Measurements from ENCODE around the gene UNC119B.
"Not testable (repeated sequence)": the region's sequence is repeated elsewhere in the genome, so short reads cannot be mapped to it uniquely, and the experiment has no call there.

The UNC119B gene

DNA sequence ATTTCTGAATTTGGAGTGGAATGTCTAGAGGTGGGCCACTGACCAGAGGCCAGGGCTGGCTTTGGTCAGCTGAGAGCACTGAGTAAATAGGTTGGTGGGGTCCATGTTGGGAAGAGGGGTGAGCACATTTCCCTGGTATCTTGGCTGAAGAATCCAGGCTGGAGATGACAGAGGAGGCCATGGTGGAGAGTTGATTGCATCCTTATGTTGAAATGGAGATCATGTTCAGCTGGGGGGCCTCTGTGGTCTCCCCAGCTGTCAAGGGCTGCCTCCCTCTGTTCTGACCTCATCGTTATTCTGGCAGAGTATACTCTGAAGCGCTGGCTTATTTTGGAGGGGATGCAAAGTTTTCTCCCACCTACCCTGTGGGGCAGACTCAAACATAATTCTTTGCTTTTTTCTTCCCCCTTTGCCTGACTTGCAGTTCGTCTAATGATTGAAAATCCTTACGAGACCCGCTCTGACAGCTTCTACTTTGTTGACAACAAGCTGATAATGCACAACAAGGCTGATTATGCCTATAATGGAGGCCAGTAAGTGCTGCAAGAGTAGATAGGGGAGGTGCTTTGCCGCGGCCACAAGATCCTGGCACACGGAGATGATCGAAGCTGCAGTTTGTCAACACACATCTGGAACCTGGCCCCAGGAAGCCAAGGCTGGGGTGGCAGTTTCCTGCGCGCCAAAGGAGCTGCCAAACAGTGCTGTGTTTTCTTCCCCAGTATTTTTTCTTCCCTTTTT lies 9.4 kb downstream of the UNC119B start:
- no peak for DNase-seq (ENCODE audit: low read depth)

DNA sequence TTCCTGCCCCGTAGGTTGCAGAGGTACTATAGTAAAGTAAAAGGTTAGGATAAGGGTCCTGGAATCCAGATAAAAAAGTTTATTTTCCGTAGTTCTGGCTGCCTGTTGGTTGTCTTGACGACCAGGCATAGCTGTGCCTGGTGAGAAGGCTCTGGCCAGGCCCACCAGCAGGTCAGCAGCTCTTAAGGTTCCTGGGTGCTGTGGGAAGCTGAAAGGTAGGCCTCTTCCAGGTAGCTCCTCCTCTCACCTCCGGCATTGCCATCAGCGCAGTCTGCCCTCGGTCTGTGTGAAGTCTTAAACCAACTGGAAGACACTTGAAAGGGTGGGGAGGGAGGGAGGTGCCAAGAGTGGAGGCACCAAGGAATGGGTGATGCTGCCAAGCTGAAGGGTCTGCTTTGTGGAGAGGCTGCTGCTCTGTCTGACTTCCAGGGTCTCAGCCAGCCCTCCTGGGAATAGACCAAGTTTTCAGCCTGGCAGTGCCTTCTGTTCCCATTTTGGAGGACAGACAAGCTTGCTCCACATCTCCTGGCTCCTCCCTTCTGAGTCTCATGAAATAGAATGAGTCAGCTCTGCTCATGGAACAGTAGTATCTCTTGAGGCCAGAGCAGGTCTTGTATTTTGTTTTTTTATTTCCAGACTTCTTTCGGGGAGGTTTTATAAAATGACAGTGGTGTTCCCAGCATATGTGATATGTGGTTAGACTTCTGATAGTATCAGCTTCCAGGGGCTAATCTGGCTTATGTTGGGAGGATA lies 10.2 kb downstream of the UNC119B start:
- peak; percentile 86 for DNase-seq (ENCODE audit: low read depth)

GRCh38 chr12:120720987-120721801 lies 10.9 kb downstream of the UNC119B start:
- DNase-seq (ENCODE audit: low read depth) = no peak

- DNase-seq (ENCODE audit: low read depth) = no peak
These were observed 11.6 kb downstream of the UNC119B start for GRCh38 chr12:120721866-120722265.

- no peak for DNase-seq (ENCODE audit: low read depth)
These were observed 12.5 kb downstream of the UNC119B start for GRCh38 chr12:120722784-120723183.

DNA sequence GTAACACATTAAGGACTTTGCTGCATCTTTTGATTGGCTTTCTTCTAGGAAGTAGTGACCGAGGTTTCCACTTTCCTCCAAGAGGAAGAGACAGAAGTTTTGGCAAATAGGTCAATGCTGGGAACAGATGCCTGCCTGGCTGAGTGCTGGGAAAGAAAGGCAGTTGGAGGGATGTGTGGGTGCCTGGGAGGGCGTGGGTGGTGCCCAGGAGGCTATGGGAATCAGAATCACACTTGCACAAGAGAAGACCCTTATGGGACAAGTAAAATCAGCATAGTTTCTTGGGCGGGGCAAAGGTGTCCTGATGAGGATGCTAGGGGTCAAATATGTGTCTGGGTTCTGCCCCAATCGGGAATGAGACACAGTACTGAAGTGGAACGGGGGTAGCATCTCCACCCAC lies 14.5 kb downstream of the UNC119B start:
- DNase-seq (ENCODE audit: low read depth) = no peak

GRCh38 chr12:120725151-120725658 lies 14.9 kb downstream of the UNC119B start:
- no peak for DNase-seq (ENCODE audit: low read depth)

DNA sequence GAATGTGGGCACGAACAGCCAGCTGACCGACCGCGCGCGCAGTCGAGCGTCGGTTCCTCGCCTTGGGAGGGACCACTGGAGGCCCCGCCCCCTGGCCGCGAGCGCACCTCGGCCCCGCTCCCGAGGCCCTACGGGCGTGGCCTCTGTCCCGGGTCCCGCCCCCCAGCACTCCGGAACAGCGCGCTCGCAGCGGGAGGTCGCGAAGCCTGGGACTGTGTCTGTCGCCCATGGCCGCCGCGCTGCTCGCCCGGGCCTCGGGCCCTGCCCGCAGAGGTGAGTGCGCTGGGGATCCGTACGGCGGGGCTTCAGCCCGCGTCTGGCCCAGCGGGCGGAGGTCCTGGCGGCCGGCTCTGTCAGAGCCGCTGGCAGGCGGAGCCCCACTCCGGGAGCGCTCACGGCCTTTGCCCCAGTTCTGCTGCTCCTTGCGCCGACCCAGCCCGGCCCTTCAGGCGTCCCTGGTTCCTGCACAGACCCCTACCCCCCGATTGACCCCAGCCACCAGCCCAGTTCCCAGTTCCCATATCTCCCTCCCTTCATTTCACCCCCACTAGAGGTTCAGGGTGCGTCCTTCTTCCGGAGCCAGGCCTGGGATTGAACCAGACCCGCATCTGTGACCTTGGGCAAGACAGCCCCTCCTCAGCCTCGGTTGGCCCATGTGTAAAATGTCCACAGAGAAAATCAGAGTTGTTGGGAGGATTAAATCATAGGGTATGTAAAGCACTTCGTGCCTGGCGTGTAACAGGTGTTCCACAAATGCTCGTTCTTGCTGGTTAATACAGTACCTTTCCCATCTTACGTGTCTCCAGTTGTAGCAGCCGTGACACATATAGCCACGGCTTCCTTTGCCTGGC lies 15.6 kb downstream of the UNC119B start, which contains the start of gene ACADS:
Gene ACADS (plus strand): TSS at position 168 of the 851 bp plus-strand sequence. CDS start 60 bp downstream, at position 228.
- DNase-seq (ENCODE audit: low read depth) = peak; percentile 80

- no peak for DNase-seq (ENCODE audit: low read depth)
These were observed 16.2 kb downstream of the UNC119B start for GRCh38 chr12:120726510-120726793.

DNA sequence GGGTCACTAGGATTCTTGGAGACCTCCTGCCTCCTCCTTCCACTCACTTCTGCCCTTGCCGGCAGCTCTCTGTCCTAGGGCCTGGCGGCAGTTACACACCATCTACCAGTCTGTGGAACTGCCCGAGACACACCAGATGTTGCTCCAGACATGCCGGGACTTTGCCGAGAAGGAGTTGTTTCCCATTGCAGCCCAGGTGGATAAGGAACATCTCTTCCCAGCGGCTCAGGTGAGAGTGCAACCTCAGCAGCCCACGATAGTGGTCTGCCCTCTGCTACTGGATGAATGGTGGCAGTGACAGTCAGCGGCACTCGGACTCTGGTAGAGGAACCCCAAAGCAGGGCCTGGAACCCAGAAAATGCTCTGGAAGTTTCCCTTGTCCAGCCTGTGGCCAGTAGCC lies 16.7 kb downstream of the UNC119B start:
- no peak for DNase-seq (ENCODE audit: low read depth)

DNA sequence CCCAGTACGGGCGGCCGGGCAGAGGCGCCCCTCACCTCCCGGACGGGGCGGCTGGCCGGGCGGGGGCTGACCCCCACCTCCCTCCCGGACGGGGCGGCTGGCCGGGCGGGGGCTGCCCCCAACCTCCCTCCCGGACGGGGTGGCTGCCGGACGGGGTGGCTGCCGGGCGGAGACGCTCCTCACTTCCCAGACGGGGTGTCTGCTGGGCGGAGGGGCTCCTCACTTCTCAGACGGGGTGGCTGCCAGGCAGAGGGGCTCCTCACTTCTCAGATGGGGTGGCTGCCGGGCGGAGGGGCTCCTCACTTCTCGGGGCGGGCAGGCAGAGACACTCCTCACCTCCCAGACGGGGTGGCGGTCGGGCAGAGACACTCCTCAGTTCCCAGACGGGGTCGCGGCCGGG lies 21.9 kb downstream of the UNC119B start:
- DNase-seq (ENCODE audit: low read depth) = not testable (repeated sequence)

GRCh38 chr12:120733574-120733973 lies 23.3 kb downstream of the UNC119B start:
- no peak for DNase-seq (ENCODE audit: low read depth)

DNA sequence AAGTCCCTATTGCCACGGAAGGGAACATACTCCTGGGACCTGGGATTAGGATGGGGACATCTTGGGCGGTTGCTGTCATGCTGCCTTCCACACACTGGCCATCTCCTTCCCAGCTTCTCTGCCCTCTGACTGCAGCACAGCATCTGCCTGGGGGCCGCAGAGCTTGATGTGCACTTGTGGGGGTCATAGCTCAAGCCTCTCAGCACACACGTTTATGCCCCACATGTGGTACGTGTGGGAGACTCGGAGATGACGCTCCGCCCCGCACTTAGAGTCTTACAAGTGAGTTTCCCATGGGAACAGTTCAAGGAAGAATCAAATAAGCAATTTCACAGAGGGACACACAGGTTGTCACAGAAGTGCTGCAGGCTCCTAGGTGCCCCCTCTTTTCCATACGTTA lies 24.0 kb downstream of the UNC119B start:
- DNase-seq (ENCODE audit: low read depth) = no peak

GRCh38 chr12:120735181-120735580 lies 24.9 kb downstream of the UNC119B start:
- no peak for DNase-seq (ENCODE audit: low read depth)

DNA sequence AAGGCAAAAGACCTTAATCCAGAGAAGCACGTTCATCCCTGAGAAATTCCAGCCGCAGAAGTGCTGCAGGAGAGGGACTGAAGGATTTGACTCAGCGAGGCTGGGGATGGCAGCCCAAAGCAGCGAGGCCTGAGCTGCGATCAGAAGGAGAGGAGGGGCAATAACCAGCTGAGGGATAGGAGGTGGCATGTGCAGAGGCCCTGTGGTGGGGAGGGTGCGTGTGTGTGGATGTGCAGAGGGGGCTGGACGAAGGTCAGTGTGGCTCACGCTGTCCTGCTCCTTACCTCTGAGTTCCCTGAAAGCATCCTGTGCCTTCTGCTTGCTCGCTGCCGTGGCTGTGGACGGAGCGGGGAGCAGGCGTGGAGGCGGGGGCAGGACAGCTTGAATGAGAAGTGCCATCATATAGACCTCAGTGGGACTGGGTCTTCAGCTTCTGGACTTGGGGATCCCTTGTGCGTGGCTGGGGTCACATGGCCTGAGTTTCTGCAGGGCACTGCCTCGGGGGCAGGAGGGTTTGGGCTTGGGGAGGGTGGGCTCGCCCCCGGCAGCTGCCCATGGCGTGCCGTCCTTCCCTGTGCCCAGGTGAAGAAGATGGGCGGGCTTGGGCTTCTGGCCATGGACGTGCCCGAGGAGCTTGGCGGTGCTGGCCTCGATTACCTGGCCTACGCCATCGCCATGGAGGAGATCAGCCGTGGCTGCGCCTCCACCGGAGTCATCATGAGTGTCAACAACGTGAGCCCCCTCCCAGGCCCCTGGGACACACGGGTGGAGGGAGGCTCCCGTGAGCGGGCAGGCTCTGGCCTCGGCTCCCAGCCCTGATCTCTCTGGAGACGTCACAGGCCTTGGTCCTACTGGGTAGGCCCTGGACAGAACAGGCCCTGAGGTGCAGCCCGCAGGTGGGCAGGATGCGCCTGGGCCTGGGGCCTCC lies 26.4 kb downstream of the UNC119B start:
- no peak for DNase-seq (ENCODE audit: low read depth)

DNA sequence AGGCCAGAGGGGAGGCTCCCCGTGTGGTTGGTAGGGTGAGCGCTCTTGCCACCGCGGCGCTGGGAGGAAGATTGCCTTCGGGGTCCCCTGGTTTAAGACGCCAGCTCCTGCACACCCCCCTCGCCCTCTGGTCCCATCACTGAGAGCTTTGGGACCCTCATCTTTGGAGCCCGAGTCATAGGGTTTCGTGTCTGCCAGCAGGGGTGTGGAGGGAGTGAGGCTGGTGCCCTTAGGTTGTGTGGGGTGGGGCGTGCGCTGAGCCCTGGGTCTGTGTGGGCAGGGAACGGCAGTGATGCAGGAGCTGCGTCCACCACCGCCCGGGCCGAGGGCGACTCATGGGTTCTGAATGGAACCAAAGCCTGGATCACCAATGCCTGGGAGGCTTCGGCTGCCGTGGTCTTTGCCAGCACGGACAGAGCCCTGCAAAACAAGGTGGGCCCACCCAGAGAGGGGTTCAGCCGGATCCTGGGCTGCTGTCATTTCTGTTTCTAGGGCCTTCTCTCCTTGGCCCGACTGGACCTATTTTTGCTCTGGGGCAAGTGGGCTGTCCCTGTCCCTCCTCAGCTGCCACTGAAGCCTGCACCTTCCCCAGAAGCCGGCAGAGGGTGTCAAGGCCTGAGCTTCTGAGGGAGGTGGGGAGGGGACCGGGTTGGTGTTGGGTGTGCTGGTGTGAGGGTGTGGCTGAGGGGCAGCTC lies 27.4 kb downstream of the UNC119B start:
- no peak for DNase-seq (ENCODE audit: low read depth)

- no peak for DNase-seq (ENCODE audit: low read depth)
These were observed 28.2 kb downstream of the UNC119B start for GRCh38 chr12:120738252-120739030.

DNA sequence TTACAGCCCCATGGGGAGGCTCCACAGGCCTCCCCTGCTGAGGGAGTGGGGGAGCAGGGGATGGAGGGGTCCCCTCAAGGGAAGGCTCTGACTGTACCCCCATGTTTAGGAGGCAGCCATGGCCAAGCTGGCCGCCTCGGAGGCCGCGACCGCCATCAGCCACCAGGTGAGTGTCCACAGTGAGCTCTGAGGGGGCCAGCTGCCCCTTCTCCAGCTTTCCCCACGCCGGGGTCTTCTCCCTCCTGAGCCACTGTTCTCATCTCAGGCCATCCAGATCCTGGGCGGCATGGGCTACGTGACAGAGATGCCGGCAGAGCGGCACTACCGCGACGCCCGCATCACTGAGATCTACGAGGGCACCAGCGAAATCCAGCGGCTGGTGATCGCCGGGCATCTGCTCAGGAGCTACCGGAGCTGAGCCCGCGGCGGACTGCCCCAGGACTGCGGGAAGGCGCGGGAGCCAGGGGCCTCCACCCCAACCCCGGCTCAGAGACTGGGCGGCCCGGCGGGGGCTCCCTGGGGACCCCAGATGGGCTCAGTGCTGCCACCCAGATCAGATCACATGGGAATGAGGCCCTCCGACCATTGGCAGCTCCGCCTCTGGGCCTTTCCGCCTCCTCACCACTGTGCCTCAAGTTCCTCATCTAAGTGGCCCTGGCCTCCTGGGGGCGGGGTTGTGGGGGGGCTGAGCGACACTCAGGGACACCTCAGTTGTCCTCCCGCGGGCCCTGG lies 28.9 kb downstream of the UNC119B start:
- no peak for DNase-seq (ENCODE audit: low read depth)

Data from iris pigment epithelial cell (primary cell).